HepG2 (cell line): ENCODE data around the gene DCAF15.

ENCODE experiments used
- CC2D1A ChIP-seq: sonication (generic); formaldehyde crosslinking; IDR thresholded peaks from 2 replicates; pipeline ENCODE4 v1.8.1; 2023; ENCODE audit warnings: mild to moderate bottlenecking, missing genetic modification reagents
- EP300 ChIP-seq, 3 experiments: sonication (generic) in 1 of 3; formaldehyde crosslinking in 1 of 3; IDR thresholded peaks; 2 replicates each; pipeline versions ENCODE4 v1.5.1 to v1.6.1; 2011 to 2020; ENCODE audit warnings: low read depth in 2 of 3, low read length in 2 of 3, borderline replicate concordance in 1 of 3, improper control_type of control experiment in 1 of 3, mild to moderate bottlenecking in 1 of 3, missing genetic modification reagents in 1 of 3, moderate library complexity in 1 of 3
- EZH2 ChIP-seq: conservative IDR thresholded peaks from 2 replicates; pipeline ENCODE4 v1.6.1; 2012; ENCODE audit warnings: mild to moderate bottlenecking, low read depth, low read length, moderate library complexity
- HDAC1 ChIP-seq: sonication (generic); formaldehyde crosslinking; IDR thresholded peaks from 2 replicates; pipeline ENCODE4 v1.5.1; 2020; ENCODE audit warnings: mild to moderate bottlenecking, missing genetic modification reagents
- MAX ChIP-seq: IDR thresholded peaks from 2 replicates; pipeline ENCODE4 v1.6.1; 2012; ENCODE audit warnings: inconsistent platforms
- MTA1 ChIP-seq: sonication (generic); formaldehyde crosslinking; IDR thresholded peaks from 2 replicates; pipeline ENCODE4 v1.4.0; 2020; ENCODE audit warnings: missing genetic modification reagents, mild to moderate bottlenecking, borderline replicate concordance
- NR2C2 ChIP-seq: sonication (generic); formaldehyde crosslinking; IDR thresholded peaks from 2 replicates; pipeline ENCODE4 v1.4.0; 2020; ENCODE audit warnings: missing genetic modification reagents, mild to moderate bottlenecking, moderate library complexity, borderline replicate concordance
- RBM22 ChIP-seq: fragments of 200-400 bp; formaldehyde crosslinking; optimal IDR thresholded peaks from 2 replicates; pipeline ENCODE3; 2017; ENCODE audit warnings: mild to moderate bottlenecking, low read length, moderate library complexity
- RFX5 ChIP-seq: IDR thresholded peaks from 2 replicates; pipeline ENCODE4 v1.6.1; 2011; ENCODE audit warnings: low read depth, low read length, improper control_type of control experiment
- RXRA ChIP-seq: sonication (generic); formaldehyde crosslinking; IDR thresholded peaks from 2 replicates; pipeline ENCODE4 v1.5.1; 2020; ENCODE audit warnings: missing genetic modification reagents
- TBL1XR1 ChIP-seq: fragments of 150-350 bp; IDR thresholded peaks from 2 replicates; pipeline ENCODE4 v1.6.1; 2014; ENCODE audit warnings: borderline replicate concordance, low read length; ENCODE audit not compliant: partially characterized antibody
- ZFX ChIP-seq: sonication (generic); formaldehyde crosslinking; IDR thresholded peaks from 2 replicates; pipeline ENCODE4 v1.4.0; 2020; ENCODE audit warnings: mild to moderate bottlenecking, low read depth, missing genetic modification reagents, moderate library complexity
- ZNF253 ChIP-seq: sonication (generic); formaldehyde crosslinking; IDR thresholded peaks from 2 replicates; pipeline ENCODE4 v1.8.0; 2022; ENCODE audit warnings: mild to moderate bottlenecking, missing genetic modification reagents, borderline replicate concordance

- TF ChIP-seq RBM22 (no peak), ZFX (CRISPR knock-in tag) (no peak), HDAC1 (CRISPR knock-in tag) (no peak), MAX (no peak), MTA1 (CRISPR knock-in tag) (no peak), RXRA (CRISPR knock-in tag) (no peak), TBL1XR1 (no peak), RFX5 (no peak), ZNF253 (CRISPR knock-in tag) (no peak), EP300 (IDR thresholded peaks at IDR 0.05; ENCODE audit: low read depth in 2 of 2, low read length in 2 of 2) (no peak), EP300 (CRISPR knock-in tag; IDR thresholded peaks at IDR 0.05; ENCODE audit: borderline replicate concordance) (no peak), CC2D1A (no peak), EZH2 (no peak), NR2C2 (CRISPR knock-in tag) (no peak)
These were observed 3.5 kb downstream of the DCAF15 start for GRCh38 chr19:13955662-13956364.
